ENCODE measurements around the gene USP54. TPM values are rescaled to one million over a fixed set of nuclear protein-coding genes. Genes with fewer than 3 reads are reported as not detected.

Gene USP54
- total and polyA plus RNA-seq, 2 of the 13 experiments (the other 11 are each of a cell fraction or from before 2014, with no cell fraction given), result 18.1 to 25.0 TPM

GRCh38 chr10:73495884-73496674 lies 95.1 kb downstream of the USP54 start, which contains the start of gene PPP3CB (continued):
- TF ChIP-seq ZNF281 (CRISPR knock-in tag; IDR thresholded peaks at IDR 0.05; ENCODE audit: borderline replicate concordance) (peak; percentile 84), KAT8 (CRISPR knock-in tag; IDR thresholded peaks at IDR 0.05) (peak; percentile 23; the same call in 1 of the 2 replicates), MXD4 (CRISPR knock-in tag; IDR thresholded peaks at IDR 0.05) (no peak), MLLT10 (CRISPR knock-in tag; IDR thresholded peaks at IDR 0.05) (no peak), IRF2 (CRISPR knock-in tag; IDR thresholded peaks at IDR 0.05) (no peak), KLF6 (CRISPR knock-in tag; IDR thresholded peaks at IDR 0.05) (peak; percentile 11; the same call in 1 of the 2 replicates), DR1 (CRISPR knock-in tag; IDR thresholded peaks at IDR 0.05) (no peak), NCOA2 (CRISPR knock-in tag; IDR thresholded peaks at IDR 0.05) (peak; percentile 22; the same call in 1 of the 2 replicates), CSRNP1 (CRISPR knock-in tag; IDR thresholded peaks at IDR 0.05) (0 out of 2 replicates have a peak, but pooled peaks have one; percentile 28), HNRNPL (IDR thresholded peaks at IDR 0.05; ENCODE audit: low read depth, low read length) (no peak), ZNF747 (CRISPR knock-in tag; IDR thresholded peaks at IDR 0.05; ENCODE audit: borderline replicate concordance) (no peak; the same call in none of the 2 replicates), KDM1A (CRISPR knock-in tag; IDR thresholded peaks at IDR 0.05) (no peak), FOXK1 (CRISPR knock-in tag; IDR thresholded peaks at IDR 0.05; ENCODE audit: borderline replicate concordance, low read depth) (peak; percentile 45; the same call in 1 of the 2 replicates), KMT2B (CRISPR knock-in tag; IDR thresholded peaks at IDR 0.05) (peak; percentile 59; the same call in 1 of the 2 replicates), ZBTB8A (CRISPR knock-in tag; IDR thresholded peaks at IDR 0.05; ENCODE audit: borderline replicate concordance, low read depth) (no peak), ZFP36L2 (CRISPR knock-in tag; IDR thresholded peaks at IDR 0.05) (no peak), ARNTL (CRISPR knock-in tag; IDR thresholded peaks at IDR 0.05) (no peak), MED1 (CRISPR knock-in tag; IDR thresholded peaks at IDR 0.05) (no peak), NR2F1 (CRISPR knock-in tag; IDR thresholded peaks at IDR 0.05) (peak in 1 of 2 experiments; percentile 12; a peak in 1 of 4 replicates), RFX3 (CRISPR knock-in tag; IDR thresholded peaks at IDR 0.05) (no peak), ATF1 (CRISPR knock-in tag; IDR thresholded peaks at IDR 0.05) (no peak), PHF5A (CRISPR knock-in tag; IDR thresholded peaks at IDR 0.05; ENCODE audit: low read depth, unreplicated experiment) (peak; percentile 73), ZFP82 (CRISPR knock-in tag; IDR thresholded peaks at IDR 0.05; ENCODE audit: borderline replicate concordance) (no peak), ZNF34 (CRISPR knock-in tag; IDR thresholded peaks at IDR 0.05; ENCODE audit: borderline replicate concordance) (no peak), ZNF496 (CRISPR knock-in tag; IDR thresholded peaks at IDR 0.05; ENCODE audit: insufficient replicate concordance) (no peak), ZFP41 (CRISPR knock-in tag; IDR thresholded peaks at IDR 0.05; ENCODE audit: borderline replicate concordance) (no peak), TOPORS (CRISPR knock-in tag; IDR thresholded peaks at IDR 0.05) (no peak), SOX6 (IDR thresholded peaks at IDR 0.05) (no peak), SOX6 (CRISPR knock-in tag; IDR thresholded peaks at IDR 0.05) (no peak)
